ENCODE results near the gene CENPP.

The CENPP gene

GRCh38 chr9:92429836-92430235, 104.1 kb downstream of the CENPP start:
- no peak for DNase-seq

GRCh38 chr9:92432350-92432749, 106.6 kb downstream of the CENPP start:
- DNase-seq = no peak

- DNase-seq = no peak
Measured at GRCh38 chr9:92432972-92433548, 107.3 kb downstream of the CENPP start.

- DNase-seq = no peak
Measured at GRCh38 chr9:92435263-92435662, 109.5 kb downstream of the CENPP start.

GRCh38 chr9:92438900-92439526, 113.3 kb downstream of the CENPP start:
- DNase-seq = no peak

- DNase-seq = no peak
Measured at GRCh38 chr9:92439921-92440750, 114.4 kb downstream of the CENPP start.

- DNase-seq = no peak
Measured at GRCh38 chr9:92440751-92441046, 114.9 kb downstream of the CENPP start.

DNA sequence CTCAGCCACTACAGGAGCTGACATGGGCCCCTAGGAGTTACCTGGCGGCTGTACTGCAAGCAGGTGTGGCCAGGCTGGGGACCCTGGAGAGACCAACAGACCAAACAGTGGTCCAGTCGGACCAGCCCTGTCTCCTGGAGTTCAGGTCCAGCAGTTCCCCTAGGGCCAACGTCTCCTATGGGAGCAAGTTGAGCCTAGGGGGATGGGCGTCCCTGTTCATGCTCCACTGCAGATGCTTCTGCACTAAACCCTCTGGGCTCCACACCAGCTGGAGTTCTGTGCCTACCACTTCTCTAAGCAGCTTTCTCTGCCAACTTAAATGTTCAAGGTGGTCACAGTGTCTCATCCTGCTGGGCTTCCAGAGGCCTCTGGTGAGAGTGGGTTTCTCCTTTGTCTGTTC, 119.1 kb downstream of the CENPP start:
- DNase-seq = no peak

- no peak for DNase-seq
Measured at GRCh38 chr9:92446536-92446935, 120.8 kb downstream of the CENPP start.

DNA sequence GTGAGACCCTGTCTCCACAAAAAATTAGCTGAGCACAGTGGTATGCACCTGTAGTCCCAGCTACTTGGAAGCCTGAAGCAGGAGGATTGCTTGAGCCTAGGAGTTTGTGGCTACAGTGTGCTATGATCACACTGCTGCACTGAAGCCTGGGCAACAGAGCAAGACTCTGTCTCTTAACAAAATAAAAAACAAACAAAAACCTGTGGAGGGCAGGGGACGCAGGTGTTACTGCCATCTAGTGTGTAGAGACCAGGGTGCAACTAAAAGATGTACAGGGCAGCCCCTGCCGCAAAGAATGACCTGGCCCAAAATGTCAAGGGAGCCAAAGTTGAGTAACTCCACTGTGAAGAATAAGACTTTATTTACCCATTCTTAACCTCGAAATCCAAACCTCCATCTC, 129.5 kb downstream of the CENPP start:
- no peak for DNase-seq

DNA sequence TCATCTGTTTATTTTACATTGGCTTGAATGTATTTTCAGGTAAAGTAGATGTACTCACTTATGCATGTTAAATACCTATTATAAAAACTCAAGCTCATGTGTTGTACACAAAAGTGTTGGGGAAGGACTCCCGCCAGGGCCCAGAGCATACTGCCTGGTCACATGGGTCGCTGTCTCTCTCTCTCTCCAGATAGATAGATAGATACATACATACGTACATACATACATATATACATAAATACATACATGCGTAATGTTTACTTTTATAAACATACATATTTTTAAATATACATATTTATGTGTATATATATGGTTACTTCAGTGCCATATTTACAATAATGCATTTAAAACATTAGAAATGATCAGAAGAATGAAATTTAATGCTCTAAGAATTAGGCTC, 131.8 kb downstream of the CENPP start:
- DNase-seq = no peak

- DNase-seq = no peak
Measured at GRCh38 chr9:92463387-92463786, 137.6 kb downstream of the CENPP start.

GRCh38 chr9:92463984-92464383, 138.2 kb downstream of the CENPP start:
- DNase-seq = no peak

DNA sequence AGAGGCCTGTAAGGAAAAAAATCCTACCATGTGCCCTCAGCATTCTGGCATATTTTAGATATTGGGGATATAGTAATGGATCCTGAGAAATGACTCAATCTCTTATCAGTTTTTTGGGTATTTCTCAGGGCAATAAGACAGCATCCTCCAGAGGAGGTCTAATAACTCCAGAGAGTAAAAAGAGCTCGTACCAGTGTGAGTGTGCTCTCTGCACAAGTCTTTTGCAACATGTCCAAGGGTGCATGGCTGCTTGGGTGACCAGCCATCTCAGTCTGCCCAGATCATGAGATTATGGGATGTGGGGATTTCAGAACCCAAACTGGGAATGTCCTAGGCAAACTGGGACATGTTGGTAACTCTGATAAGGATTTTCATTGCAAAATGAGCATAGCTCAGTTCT, 141.3 kb downstream of the CENPP start:
- no peak for DNase-seq

DNA sequence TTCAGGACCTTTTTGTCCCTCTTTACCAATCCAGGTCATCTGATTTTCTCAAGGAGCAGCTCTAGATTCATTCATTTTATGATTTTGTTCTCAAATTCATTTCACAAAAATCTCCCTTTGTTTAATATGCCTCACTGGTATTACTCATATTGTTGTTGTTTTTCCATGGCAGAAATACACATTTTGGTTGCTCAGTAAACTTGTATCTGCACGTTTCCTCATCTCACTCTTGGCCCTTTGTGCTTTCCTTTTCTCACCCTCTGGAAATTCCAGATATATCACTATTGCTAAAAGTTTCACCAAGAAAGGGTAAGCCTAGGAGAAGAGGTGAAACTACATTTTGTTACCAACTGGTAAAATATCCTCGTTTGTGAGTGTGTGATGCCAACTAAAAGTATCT, 141.8 kb downstream of the CENPP start:
- DNase-seq = no peak

DNA sequence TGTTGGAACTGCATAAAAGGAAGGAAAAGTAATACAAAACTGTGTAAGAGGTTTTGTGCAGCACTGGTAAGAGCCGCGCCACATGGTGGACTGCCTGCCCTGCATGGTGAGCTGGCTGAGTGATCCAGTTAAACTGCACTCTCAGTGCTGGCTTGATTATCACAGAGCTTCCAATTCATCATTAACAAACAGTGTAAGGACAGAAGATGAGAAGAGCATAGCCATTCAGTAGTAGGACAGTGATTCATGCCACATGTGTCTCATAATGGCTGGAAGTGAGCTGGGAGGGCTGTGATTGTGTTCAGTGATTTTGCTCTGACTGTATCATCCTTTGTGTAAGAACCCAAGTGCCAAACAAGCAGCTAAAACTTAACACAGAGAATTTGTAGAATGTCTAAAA, 142.5 kb downstream of the CENPP start:
- DNase-seq = no peak

GRCh38 chr9:92474587-92474986, 148.8 kb downstream of the CENPP start:
- DNase-seq = no peak

DNA sequence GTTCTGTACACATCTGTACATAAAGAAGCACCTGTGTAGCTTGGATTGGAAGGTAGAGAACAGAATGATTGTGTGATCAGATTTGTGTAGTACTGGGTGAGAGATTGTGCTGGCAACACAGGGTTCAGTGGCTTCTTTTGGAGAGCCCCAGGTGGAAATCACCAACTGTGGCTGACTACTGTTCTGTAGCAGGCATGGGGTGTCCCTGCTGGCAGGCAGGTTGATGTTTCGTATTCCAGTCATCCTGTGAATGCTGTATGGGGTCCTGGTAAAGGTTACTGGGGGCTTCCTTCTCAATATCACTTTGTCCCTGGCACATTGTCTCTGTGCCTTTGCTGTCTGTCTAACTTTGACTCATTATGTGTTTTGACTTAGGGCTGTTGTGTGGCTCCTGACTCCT, 151.2 kb downstream of the CENPP start:
- DNase-seq = no peak

- DNase-seq = no peak
Measured at GRCh38 chr9:92478783-92479182, 153.0 kb downstream of the CENPP start.

- DNase-seq = no peak
Measured at GRCh38 chr9:92479346-92479745, 153.6 kb downstream of the CENPP start.

- no peak for DNase-seq
Measured at GRCh38 chr9:92480291-92480771, 154.6 kb downstream of the CENPP start.

GRCh38 chr9:92480986-92481633, 155.4 kb downstream of the CENPP start:
- DNase-seq = no peak

GRCh38 chr9:92482329-92482728, 156.6 kb downstream of the CENPP start, which contains the start of gene ASPN:
ASPN (minus strand) TSS chr9:92482506.
- no peak for DNase-seq

- DNase-seq = no peak
Measured at GRCh38 chr9:92482805-92483204, 157.1 kb downstream of the CENPP start.

Measured in activated naive CD4-positive, alpha-beta T cell treated with anti-CD3 and anti-CD28 coated beads, Interleukin-2, amount 50 U/mL, for 16 hours (primary cell).